Epidermal melanocyte (primary cell): Measurements from ENCODE around the gene TOLLIP.
"Not testable (repeated sequence)": the region's sequence is repeated elsewhere in the genome, so short reads cannot be mapped to it uniquely, and the experiment has no call there.

Experiments
- DNase-seq: peaks from one replicate; pipeline ENCODE4 v3.0.0; 2011; ENCODE audit warnings: low spot score; ENCODE audit not compliant: insufficient read length

TOLLIP gene

DNA sequence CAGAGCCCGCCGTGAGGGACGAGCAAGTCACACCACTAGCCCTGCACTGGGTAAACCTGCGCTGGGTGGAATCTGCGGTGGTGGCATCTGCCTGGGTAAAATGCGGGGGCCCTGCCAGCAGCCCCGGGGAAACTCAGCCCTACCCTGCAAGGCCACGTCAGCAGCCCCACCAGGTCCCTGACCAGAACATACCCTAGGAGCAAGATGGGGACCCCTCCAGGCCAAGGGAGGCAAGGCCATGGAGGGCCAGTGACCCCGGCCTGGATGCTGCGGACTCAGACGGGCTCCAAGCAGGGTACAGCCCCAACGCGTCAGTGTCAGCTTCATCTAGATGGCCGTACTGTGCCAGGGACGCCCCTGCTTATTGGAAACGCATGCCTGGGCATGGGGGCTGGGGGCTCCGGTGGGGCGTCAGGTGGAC, 26.3 kb downstream of the TOLLIP start:
- no peak for DNase-seq

DNA sequence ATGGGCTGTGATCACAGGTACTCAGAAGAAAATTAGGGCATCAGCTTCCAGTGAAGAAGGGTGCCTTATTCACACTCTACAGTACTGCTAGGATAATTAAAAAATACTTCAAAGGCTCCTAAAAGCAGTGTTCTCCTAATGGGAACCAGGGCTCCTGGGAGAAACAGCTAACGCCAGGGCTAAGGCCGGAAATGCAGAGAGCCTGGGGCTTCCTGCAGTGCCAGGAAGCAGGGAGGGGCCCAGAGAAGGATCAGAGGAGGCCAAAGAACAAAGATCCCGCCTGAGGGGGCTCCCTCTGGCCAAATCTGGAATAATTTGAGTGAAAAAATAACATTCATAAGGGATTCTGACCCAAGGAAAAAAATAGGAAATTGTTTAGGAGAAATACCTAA, 27.5 kb downstream of the TOLLIP start:
- peak; percentile 92 for DNase-seq

DNA sequence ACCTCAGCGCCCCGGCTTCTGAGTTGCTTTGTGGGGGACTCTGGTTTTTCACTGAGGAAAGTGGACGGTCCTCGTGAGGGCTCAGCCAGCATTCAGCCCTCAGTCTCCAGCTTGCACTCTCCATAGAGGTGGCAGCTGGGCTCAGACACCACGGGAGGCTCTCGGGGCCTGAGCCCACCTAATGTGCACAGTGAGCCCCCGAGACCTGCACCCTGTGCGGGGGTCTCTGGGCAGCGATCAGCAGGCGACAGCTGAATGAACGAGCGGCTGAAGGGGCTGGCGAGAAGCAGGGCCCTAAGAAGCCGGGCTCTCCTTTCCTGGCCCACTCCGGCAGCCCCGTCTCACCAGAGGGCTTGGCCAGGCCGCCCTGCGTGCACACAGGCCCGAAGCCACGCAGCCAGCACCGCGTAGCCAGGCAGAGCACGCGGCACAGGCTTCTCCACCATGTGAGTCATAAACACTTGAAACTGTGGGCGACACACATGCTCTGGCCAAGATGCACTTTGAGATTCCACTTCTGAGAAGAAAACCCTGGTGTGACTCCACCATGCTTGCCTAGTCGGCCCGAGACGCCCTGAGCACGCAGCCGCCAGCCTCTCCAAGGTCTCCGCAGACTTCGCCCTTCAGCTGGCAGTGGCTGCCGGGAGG, 28.0 kb downstream of the TOLLIP start:
- no peak for DNase-seq

DNA sequence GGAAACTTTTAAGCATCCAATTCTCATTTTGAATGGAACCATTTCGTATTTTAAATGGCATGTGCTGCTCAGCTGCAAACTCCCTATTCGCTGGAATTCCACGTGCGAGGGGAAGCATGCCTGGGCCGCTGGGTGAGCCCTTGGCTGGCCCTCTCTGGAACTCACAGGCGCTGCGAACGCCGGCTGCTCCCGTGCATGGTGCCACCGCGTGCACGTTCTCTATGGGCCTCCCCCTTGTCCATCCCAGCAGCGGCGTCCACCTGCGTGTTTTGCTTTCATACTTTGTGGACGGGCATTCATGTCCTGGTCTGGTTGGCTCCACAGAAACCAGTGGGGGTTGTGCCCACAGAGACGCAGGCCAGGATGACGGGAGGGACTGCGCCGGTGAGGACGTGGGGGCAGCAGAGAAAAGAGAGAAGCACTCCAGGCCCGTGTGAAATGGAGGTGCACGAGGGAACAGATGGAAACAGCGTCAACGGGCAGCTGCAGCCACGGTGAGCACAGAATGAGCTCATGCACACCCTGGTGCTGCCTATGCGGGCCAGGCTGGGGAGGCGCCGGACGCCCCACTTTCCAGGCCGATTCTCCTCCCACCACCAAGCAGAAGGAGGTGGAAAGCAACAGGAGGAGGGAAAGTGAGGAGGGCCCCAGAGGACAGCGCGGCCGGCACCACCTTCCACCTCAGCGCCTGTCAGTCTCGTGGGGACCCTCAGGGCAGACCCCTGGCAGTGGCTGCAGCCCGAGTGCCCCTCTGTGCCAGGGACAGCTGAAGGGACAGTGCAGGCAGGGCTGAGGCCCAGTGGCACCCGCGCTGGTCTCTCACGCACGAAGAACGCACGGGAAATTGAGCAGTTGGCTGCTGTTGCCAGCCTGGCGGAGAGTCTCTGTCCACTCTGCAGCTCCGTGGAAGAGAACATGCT, 29.1 kb downstream of the TOLLIP start:
- DNase-seq = no peak

DNA sequence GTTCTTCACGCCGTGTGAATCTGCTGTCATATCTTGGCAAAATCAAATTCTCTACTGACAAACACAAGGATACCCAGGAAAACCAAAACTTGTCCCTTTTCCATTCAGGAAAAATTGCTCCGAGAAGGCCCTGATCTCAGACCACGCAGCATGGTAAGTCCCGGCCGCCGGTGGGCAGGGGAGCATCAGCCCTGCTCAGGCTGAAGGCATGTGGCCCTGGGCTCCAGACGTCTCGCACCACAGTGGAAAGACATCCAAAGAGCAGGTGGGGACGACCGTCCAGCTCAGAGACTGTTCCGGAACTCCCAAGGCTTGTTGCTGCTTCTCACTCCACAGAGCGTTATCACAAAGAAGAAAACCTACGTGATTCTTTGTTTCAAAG, 29.8 kb downstream of the TOLLIP start:
- no peak for DNase-seq

DNA sequence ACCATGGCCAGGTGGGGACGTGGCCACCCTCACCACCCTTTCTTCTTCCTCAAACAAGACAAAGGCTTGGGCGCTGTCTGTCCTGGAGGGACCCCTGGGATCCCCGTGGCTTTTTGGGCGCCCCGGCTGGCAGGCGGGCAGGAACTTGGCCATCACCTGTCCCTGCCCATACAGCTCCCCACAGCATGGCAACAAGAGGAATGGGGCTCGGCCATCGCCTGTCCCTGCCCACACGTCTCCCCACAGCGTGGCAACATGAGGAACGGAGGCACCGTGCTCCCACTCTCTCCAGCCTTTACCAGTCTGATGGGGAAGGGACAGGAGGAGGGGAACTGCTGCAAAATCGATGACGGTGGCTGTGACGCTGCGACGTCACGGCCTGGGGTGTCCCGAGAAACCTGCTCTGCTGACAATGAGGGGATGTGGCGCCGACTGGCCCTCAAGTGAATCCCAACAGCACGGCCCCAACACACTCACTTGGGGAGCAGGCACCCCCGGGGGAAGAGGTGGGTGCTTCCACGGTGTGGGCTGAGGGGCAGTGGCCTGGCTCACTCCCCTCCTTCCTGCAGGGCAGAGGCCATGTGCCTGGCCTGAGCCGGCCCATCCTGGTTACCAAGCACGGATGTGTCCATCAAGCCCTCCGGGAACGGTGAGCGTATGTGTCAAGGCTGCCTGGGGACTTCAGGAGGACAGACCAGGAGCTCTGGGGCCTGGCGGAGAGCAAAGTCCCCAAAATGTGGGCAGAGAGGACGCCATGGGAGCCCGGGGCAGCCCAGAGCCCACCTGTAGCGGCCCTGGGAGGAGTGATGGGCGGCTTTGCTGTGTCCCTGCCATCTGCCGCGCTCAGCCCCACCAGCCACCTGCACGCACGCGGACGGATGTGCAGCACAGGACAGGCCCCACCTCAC, 30.4 kb downstream of the TOLLIP start:
- DNase-seq = no peak

DNA sequence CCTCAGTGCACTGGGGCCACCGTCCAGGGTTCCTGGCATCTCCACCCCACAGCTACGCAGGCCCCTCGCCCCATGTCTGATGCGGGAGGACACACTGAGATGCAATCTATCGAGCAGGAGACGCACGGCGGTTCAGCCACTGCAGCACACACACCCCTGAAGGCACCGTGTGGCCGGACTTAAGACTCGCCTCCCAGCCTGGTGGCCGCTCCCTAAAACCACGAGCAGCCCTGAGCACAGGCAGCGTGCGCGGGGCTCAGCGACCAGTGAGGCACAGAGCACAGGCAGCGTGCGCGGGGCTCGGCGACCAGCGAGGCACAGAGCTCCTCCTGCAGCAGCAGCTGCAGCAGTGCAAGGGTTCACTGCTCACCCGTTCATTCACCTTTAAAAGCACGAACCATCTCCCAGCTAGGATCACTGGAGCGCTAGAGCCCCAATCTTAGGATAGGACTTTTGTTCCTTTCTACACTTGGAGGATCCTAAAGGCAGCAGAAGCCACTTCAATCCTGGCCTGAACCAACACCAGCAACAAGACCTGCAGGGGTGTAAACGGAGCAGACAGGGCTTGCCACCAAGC, 31.4 kb downstream of the TOLLIP start:
- DNase-seq = no peak

DNA sequence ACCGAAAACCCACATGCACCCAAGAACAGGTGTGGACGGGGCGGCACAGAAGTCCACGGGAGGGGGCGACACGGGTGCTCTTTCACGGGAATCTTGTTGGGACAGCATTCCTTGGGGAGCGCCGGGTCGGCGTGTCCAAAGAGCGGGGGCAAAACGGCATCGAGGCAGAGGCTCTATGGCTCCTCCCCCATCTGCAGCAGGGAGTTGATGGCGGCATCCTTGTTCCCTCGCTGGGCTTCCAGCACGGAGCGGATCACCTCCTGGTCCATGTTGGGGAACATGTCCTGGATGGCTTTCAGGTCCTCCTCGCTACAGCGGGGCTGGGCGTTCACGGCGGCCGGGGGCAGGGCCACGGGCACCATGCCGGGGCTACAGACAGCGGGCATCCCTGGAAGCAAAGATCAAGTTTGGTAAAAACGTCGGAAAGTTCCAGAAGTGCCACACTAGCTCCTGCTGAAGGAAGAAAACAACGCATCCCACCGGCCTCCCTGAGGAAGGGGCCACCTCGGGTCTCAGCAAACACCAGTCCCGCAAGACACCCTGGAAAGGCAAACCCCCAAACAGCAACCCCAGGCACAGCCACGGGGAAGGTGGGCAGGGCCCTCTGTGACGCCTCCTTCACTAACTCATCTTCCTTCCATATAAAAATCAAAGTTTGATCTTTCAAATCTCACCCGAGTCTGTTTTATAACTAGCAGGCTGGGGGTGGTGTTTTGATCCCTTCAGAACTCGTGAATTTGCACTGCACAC, 32.4 kb downstream of the TOLLIP start:
- DNase-seq = no peak

DNA sequence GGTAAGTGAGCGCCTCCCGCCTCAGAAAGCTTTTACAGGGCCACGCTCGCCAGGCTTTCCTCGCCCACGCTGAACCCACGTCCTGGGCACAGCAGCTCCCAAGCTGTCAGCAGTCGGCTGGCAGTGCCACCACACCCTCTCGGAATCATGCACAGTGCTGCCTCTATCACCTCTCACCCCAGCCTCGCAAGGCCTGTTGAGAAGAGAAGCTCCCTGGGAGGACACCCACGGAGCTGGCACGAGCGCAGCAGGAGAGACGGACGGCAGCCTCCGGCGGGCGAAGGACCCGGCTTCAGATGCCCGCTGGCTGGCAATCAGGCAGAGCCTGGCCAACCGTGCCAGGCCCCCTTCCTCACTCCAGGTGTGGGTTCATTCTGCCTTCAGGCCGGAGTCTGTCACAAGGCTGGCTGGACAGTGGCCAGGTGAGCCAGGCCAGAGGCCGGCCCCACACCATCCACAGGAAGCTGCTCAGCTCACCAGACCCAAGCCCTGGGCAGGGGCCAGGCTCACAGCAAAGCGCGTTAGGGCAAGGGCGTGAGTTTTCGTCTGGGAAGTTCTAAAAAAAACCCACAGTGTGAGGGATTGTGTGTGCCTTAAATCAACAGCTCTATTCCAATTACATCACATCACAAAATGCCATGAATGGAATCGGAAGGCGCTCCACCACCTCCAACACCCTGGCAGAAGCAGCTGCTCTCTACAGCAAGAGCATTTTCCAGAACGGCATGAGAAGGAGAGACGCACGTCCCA, 33.2 kb downstream of the TOLLIP start:
- DNase-seq = no peak

DNA sequence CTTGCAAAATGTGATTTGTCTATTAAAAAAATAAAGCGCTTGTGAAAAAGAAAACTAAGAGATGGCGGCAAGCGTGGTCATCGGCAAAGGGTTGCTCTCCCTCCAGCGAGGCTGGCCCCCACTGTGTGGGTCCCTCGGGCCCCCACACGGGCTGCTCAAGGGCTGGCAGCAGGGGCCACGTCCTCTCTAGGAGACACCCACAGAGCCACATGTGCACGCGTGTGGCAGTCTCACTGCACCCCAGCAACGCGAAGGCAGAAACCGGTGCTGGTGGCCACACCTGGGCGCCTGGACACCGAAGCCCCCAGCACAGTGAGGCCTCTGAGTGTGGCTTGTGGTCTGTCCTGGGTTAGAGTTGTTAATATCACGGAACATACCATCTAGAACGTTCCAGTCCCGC, 34.4 kb downstream of the TOLLIP start:
- no peak for DNase-seq

DNA sequence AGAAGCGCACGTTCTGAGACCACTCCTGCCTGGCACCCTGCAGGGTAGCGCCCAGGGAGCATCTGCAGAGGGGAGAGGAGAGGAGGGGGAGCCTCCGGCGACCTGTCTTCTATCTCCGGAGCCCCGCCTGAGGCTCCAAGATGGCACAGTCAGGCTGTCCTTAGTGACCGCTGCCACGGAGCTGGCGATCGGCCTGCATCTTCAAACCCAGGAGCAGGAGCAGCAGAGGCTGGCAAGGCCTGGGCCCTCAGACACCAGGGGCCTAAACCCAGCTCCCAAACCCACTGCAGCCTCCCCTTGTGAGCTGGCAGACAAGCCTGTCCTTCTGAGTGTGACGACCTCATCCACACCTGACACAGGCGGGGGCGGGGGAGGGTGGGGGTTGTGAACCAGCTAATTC, 34.9 kb downstream of the TOLLIP start:
- no peak for DNase-seq

DNA sequence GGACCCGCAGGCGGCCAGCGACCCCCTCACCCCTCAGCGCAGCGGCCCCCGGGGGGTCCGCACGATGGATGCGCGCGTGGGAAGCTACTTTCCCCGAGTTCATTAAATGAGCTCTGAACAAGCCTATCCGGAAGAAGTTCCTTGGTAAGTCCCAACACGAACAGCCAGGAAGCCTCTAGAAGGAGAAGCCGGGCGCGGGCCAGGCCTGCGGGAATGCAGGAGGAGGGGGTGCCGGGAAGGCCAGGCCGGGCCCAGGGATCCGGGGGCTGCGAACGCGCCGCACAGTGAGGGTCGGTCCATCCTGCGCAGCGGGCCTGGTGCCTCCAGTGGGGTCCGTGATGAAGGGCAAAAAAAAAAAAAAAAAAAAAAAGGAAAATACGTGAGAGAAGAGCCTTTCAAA, 36.9 kb downstream of the TOLLIP start:
- DNase-seq = no peak

DNA sequence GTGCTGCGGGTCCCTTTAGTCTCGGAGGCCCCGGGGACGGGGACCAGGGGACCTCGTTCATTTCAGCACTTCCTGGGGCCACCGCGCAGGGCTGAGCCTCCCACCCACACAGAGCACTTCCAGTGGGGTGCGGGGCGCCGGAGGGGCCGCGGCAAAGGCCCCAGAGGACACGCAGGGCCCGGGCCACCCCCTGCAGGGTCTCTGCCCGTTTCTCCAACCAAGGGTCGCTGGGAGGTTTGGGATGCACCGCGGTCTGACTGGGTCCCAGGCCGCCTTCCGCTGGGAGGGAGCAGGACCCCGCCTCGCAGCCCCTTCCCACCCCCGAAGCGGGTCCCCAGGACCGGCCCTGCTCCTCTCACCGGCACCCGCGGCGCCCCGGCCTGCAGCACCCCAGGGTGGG, 37.5 kb downstream of the TOLLIP start:
- DNase-seq = no peak

DNA sequence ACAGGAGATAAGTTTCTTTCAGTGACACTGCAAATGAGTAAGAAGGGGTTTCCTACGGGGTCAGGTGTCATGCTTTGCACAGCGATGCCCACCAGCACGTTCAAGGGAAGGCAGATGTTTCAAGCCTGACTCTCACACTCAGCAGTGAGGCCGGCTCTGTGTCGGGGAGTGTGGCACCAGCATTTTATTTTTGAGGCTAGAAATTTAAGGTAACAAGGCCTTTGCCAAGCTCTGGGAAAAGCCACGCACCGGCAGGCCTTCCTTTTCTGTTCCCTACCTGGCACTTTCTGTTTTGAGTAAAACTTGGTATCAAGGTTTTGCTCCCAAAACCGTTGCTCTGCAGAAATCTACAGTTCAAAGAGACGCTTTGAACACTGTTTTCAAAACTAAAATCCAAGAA, 38.0 kb downstream of the TOLLIP start:
- no peak for DNase-seq

DNA sequence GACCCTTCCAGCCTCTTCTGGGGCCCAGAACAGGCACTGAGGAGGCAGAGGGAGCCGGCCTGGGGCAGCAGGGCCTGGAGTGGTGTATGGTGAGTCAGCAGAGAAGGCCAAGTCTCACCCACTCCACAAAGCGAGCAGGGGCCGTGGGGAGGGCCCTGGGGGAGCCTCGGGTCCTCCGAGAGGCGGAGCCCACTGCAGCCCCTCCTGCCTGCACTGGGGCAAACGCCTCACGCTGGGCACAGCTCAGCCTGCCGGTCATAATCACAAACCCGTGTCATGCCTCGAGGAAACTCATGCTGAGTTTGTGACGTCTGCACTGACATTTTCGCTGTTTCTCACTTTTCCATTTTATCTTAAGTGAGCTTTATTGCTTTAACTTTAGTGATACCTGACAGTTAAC, 38.4 kb downstream of the TOLLIP start:
- peak; percentile 89 for DNase-seq

DNA sequence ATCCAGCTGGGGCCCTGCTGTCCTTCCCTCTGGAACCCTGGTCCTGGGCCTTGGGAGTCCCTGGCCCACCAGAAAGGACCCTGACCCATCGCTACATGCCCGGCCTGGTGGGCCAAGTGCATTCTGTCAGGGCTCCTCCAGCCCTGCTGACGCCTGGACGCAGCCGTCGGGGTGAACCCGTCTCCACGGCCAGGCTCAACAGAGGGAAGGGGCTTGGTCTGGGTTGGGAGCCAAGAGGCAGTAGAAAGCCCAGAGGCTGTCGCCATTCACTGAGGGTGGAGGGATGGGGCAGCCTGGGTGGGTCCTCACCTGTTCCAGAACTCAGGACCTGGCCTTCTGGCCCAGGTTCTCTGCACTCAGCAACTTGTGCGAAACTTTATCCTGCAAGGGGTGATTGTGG, 39.0 kb downstream of the TOLLIP start:
- DNase-seq = no peak

DNA sequence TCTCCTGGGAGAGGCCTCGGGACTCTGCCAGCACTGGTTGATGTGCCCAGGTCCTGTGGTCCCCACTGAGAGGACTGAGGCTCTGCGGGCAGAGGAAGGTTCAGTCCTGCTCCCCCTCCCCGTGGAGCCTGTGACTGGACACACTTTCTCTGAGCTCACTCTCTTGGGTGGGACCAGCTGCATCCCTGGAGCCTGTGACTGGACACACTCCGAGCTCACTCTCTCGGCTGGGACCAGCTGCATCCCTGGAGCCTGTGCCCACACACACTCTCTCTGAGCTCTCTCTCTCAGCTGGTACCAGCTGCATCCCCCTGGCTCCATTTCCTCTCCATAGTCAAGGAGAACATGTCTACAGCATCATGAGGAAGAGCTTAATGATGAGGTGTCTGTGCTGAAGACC, 39.5 kb downstream of the TOLLIP start:
- DNase-seq = no peak

DNA sequence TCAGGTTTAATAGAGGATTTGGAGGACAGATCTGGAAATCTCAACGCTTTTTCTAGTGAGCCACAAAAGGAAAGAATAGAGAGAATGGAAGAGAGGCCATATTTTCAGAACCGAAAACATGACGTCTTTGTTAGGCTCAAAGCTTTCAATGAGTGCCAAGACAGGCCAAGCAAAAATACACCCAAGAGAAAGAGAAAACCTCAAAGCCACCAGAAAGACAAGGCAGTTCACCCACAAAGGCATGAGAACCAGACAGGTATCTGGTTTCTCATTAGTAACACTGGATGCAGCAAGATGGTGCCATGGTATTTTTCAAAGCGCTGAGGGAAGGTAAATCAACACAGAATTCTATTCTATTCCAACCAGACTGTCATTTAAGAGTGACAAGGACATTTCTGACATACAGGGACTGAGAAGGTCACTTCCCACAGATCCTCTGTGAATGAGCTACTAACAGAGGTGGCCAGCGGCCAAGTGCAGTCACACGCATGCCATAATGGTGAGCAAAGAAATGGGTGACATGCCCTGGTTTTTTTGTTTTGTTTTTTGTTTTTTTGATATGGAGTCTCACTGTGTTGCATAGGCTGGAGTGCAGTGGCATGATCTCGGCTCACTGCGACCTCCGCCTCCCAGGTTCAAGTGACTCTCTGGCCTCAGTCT, 41.9 kb downstream of the TOLLIP start:
- DNase-seq = no peak

DNA sequence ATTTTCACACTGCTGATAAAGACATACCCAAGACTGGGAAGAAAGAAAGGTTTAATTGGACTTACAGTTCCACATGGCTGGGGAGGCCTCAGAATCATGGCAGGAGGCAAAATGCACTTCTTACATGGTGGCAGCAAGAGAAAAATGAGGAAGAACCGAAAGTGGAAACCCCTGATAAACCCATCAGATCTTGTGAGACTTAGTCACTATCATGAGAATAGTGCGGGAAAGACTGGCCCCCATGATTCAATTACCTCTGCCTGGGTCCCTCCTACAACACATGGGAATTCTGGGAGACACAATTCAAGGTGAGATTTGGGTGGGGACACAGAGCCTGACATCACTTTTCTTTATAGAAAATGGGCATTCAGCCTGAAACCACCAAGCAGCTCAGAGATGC, 42.5 kb downstream of the TOLLIP start:
- not testable (repeated sequence) for DNase-seq

DNA sequence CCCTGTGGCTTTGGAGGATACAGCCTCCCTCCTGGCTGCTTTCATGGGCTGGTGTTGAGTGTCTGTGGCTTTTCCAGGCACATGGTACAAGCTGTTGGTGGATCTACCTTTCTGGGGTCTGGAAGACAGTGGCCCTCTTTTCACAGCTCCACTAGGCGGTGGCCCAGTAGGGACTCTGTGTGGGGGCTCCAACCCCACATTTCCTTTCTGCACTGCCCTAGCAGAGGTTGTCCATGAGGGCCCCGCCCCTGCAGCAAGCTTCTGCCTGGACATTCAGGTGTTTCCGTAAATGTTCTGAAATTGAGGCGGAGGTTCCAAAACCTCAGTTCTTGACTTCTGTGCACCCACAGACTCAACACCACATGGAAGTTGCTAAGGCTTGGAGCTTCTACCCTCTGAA, 44.0 kb downstream of the TOLLIP start:
- DNase-seq = not testable (repeated sequence)
